NAMALWA (cell line): ENCODE measurements around the gene DCAF5.
"Not testable (repeated sequence)": the region's sequence is repeated elsewhere in the genome, so short reads cannot be mapped to it uniquely, and the experiment has no call there.

Experiments
- DNase-seq: peaks from one replicate; pipeline ENCODE4 v3.0.0-alpha.2; 2015; ENCODE audit warnings: low spot score

DCAF5 gene

GRCh38 chr14:69066396-69067171 lies 86.3 kb downstream of the DCAF5 start:
- no peak for DNase-seq

GRCh38 chr14:69065934-69066333 lies 87.0 kb downstream of the DCAF5 start:
- DNase-seq: not testable (repeated sequence)

GRCh38 chr14:69064596-69064995 lies 88.3 kb downstream of the DCAF5 start:
- no peak for DNase-seq

GRCh38 chr14:69059658-69060623 lies 93.0 kb downstream of the DCAF5 start:
- no peak for DNase-seq

- DNase-seq: no peak
Measured at GRCh38 chr14:69055999-69056788, 96.7 kb downstream of the DCAF5 start.

- no peak for DNase-seq
Measured at GRCh38 chr14:69055125-69055524, 97.8 kb downstream of the DCAF5 start.

GRCh38 chr14:69054030-69054429 lies 98.9 kb downstream of the DCAF5 start:
- DNase-seq: no peak

- no peak for DNase-seq
Measured at GRCh38 chr14:69052181-69052601, 100.7 kb downstream of the DCAF5 start.

GRCh38 chr14:69050240-69051184 lies 102.4 kb downstream of the DCAF5 start:
- no peak for DNase-seq

- no peak for DNase-seq
Measured at GRCh38 chr14:69049675-69050074, 103.2 kb downstream of the DCAF5 start.

- DNase-seq: no peak
Measured at GRCh38 chr14:69048456-69048855, 104.5 kb downstream of the DCAF5 start.

- DNase-seq: no peak
Measured at GRCh38 chr14:69047255-69047654, 105.7 kb downstream of the DCAF5 start.

GRCh38 chr14:69046476-69046860 lies 106.5 kb downstream of the DCAF5 start:
- DNase-seq: no peak

GRCh38 chr14:69045857-69046475 lies 107.0 kb downstream of the DCAF5 start:
- DNase-seq: no peak

GRCh38 chr14:69044965-69045555 lies 107.9 kb downstream of the DCAF5 start:
- no peak for DNase-seq

GRCh38 chr14:69044296-69044695 lies 108.6 kb downstream of the DCAF5 start:
- no peak for DNase-seq

GRCh38 chr14:69043596-69044260 lies 109.2 kb downstream of the DCAF5 start:
- DNase-seq: no peak

GRCh38 chr14:69042787-69043444 lies 110.0 kb downstream of the DCAF5 start:
- no peak for DNase-seq

GRCh38 chr14:69042299-69042698 lies 110.6 kb downstream of the DCAF5 start:
- DNase-seq: no peak
